Panc1 (cell line): ENCODE data around the gene RAPGEF1.

Experiments used
- TCF7L2 ChIP-seq: IDR thresholded peaks from 2 replicates; pipeline ENCODE4 v1.6.1; 2011; ENCODE audit warnings: mild to moderate bottlenecking, low read depth, low read length, inconsistent platforms
- TF ChIP-seq, protein P1 (sequence below): fragments of 450-650 bp; IDR thresholded peaks from 2 replicates; pipeline ENCODE4 v1.5.1; 2017; ENCODE audit warnings: mild to moderate bottlenecking

DNA sequence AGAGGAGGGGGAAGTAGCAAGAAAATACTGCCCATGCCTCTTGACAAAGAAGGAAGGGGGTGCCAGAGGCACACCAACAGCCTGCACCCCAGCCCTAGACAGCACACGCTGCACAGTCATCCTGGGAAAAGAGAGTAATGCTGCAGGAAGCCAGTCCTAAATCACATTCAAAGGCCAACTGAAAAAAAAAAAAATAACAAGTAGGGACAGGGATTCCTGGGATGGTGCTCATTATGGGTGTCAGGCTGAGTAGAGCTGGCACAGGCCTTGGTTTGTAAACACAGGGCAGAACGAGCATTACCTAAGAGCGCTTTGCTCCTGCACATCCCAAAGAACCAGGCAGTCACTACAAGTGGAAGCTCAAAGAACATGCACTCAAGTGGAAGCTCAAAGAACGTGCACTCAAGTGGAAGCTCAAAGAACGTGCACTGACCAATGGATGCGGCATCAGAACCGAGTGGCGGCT is 7.8 kb downstream of the RAPGEF1 start:
- no peak for TF ChIP-seq TCF7L2
- TF ChIP-seq, protein P1, sequence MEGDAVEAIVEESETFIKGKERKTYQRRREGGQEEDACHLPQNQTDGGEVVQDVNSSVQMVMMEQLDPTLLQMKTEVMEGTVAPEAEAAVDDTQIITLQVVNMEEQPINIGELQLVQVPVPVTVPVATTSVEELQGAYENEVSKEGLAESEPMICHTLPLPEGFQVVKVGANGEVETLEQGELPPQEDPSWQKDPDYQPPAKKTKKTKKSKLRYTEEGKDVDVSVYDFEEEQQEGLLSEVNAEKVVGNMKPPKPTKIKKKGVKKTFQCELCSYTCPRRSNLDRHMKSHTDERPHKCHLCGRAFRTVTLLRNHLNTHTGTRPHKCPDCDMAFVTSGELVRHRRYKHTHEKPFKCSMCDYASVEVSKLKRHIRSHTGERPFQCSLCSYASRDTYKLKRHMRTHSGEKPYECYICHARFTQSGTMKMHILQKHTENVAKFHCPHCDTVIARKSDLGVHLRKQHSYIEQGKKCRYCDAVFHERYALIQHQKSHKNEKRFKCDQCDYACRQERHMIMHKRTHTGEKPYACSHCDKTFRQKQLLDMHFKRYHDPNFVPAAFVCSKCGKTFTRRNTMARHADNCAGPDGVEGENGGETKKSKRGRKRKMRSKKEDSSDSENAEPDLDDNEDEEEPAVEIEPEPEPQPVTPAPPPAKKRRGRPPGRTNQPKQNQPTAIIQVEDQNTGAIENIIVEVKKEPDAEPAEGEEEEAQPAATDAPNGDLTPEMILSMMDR = no peak
